B cell (primary cell): Measurements from ENCODE around the gene ADGRD1. TPM values are rescaled to one million over a fixed set of nuclear protein-coding genes. Genes with fewer than 3 reads are reported as not detected.

Experiments used
- ATAC-seq: fragments of 200-7000 bp; cut with Tn5 transposase; one replicate; pipeline ENCODE4 v1.10.0; 2021; ENCODE audit warnings: low read depth, mild to moderate bottlenecking, moderate number of reproducible peaks, moderate library complexity
- CTCF ChIA-PET: fragments of 350-600 bp; sonication (Branson Sonifier 250); formaldehyde crosslinking; loops from one replicate; lab custom pipeline; 2021; ENCODE audit warnings: antibody characterized with exemption, inconsistent platforms; lab: Charles Lee
- POLR2A ChIA-PET: fragments of 350-600 bp; sonication (Branson Sonifier 250); formaldehyde crosslinking; loops from one replicate; lab custom pipeline; 2021; ENCODE audit warnings: antibody characterized with exemption; lab: Charles Lee
- DNase-seq: peaks from one replicate; pipeline ENCODE4 v3.0.0; 2013
- H2AFZ ChIP-seq: 2 replicates; pipeline ENCODE4 v1.6.1; 2012; ENCODE audit warnings: mild to moderate bottlenecking, low read depth, low read length; ENCODE audit not compliant: insufficient read depth, poor library complexity, severe bottlenecking
- H3K27ac ChIP-seq, 2 donors: 1 replicate in 1 of 2; 2 replicates in 1 of 2; pipeline ENCODE4 v1.5.1; 2012 to 2013; ENCODE audit warnings: low read length in 2 of 2, mild to moderate bottlenecking in 2 of 2, moderate library complexity in 1 of 2
- H3K27me3 ChIP-seq, 4 experiments: fragments of 200-600 bp in 1 of 4; sonication (generic) in 1 of 4; replicated peaks in 1 of 4; 1 replicate in 2 of 4; 2 replicates in 2 of 4; pipeline versions ENCODE4 v1.6.1 to v1.7.0; 2013 to 2016; ENCODE audit warnings: low read length in 3 of 4, mild to moderate bottlenecking in 2 of 4, mixed read lengths in 1 of 4, moderate library complexity in 1 of 4; ENCODE audit not compliant: insufficient read depth in 4 of 4, control insufficient read depth in 3 of 4; ENCODE audit errors: control extremely low read depth in 1 of 4
- H3K36me3 ChIP-seq, 2 experiments: replicated peaks in 1 of 2; 1 replicate in 1 of 2; 2 replicates in 1 of 2; pipeline versions ENCODE4 v1.6.1 to v1.7.1; 2013; ENCODE audit warnings: low read length in 1 of 2; ENCODE audit not compliant: insufficient read depth in 2 of 2, control insufficient read depth in 1 of 2; ENCODE audit errors: control extremely low read depth in 1 of 2, extremely low read depth in 1 of 2
- H3K4me1 ChIP-seq, 2 donors: fragments of 200-600 bp in 1 of 2; sonication (generic) in 1 of 2; 1 replicate in 1 of 2; 2 replicates in 1 of 2; pipeline versions ENCODE4 v1.5.1 to v1.6.1; 2013 to 2017; ENCODE audit warnings: low read length in 2 of 2; ENCODE audit not compliant: control insufficient read depth in 2 of 2, insufficient read depth in 2 of 2
- H3K4me2 ChIP-seq: replicated peaks from 2 replicates; pipeline ENCODE3; 2012; ENCODE audit warnings: mild to moderate bottlenecking, low read depth, low read length; ENCODE audit not compliant: poor library complexity, severe bottlenecking
- H3K4me3 ChIP-seq, 5 experiments: fragments of 200-600 bp in 1 of 5; sonication (generic) in 1 of 5; 1 replicate in 3 of 5; 2 replicates in 2 of 5; pipeline versions ENCODE4 v1.5.1 to v1.7.0; 2011 to 2016; ENCODE audit warnings: low read length in 4 of 5, mild to moderate bottlenecking in 4 of 5, low read depth in 2 of 5, control low read depth in 1 of 5, moderate library complexity in 1 of 5; ENCODE audit not compliant: insufficient read depth in 1 of 5; ENCODE audit errors: control extremely low read depth in 1 of 5, extremely low read depth in 1 of 5
- H3K79me2 ChIP-seq: fragments of 200-600 bp; sonication (generic); one replicate; pipeline ENCODE4 v1.6.0; 2016; ENCODE audit warnings: low read length; ENCODE audit not compliant: control insufficient read depth, insufficient read depth
- H3K9ac ChIP-seq: fragments of 200-600 bp; sonication (generic); 2 replicates; pipeline ENCODE4 v1.6.1; 2017; ENCODE audit warnings: mild to moderate bottlenecking, low read length, moderate library complexity
- H3K9me3 ChIP-seq, 3 donors: one replicate each; pipeline versions ENCODE4 v1.6.1 to v1.7.1; 2013; ENCODE audit warnings: low read length in 2 of 3; ENCODE audit not compliant: control insufficient read depth in 2 of 3, insufficient read depth in 1 of 3; ENCODE audit errors: control extremely low read depth in 1 of 3
- H4K20me1 ChIP-seq: 2 replicates; pipeline ENCODE4 v1.6.0; 2012; ENCODE audit warnings: mild to moderate bottlenecking, low read length; ENCODE audit not compliant: insufficient read depth, control insufficient read depth, poor library complexity, severe bottlenecking
- H3K27ac Mint-ChIP-seq: one replicate; pipeline ENCODE4 v1.8.0; 2021; ENCODE audit warnings: mixed read lengths
- H3K27me3 Mint-ChIP-seq: one replicate; pipeline ENCODE4 v1.8.0; 2021; ENCODE audit warnings: mixed read lengths
- H3K4me1 Mint-ChIP-seq: one replicate; pipeline ENCODE4 v1.8.0; 2021; ENCODE audit warnings: mixed read lengths
- H3K4me3 Mint-ChIP-seq: one replicate; pipeline ENCODE4 v1.8.0; 2021; ENCODE audit warnings: mixed read lengths
- H3K9me3 Mint-ChIP-seq: one replicate; pipeline ENCODE4 v1.8.0; 2022; ENCODE audit warnings: mixed read lengths; ENCODE audit not compliant: insufficient read depth
- CTCF ChIP-seq: fragments of 200-600 bp; IDR thresholded peaks from one replicate; pipeline ENCODE4 v1.8.0; 2022; ENCODE audit warnings: antibody characterized with exemption, mild to moderate bottlenecking
- EZH2 ChIP-seq: IDR thresholded peaks from 2 replicates; pipeline ENCODE4 v1.6.1; 2012; ENCODE audit warnings: borderline replicate concordance, low read depth, mild to moderate bottlenecking, moderate library complexity, low read length; ENCODE audit not compliant: insufficient read depth, poor library complexity, severe bottlenecking
- WGBS: methylation state at CpG from one replicate; pipeline ENCODE4 v1.1.5; 2013; ENCODE audit warnings: missing lambda C conversion rate; ENCODE audit not compliant: insufficient coverage; 5-methylcytosine and 5-hydroxymethylcytosine counted together
- intact Hi-C: fragments of 100-400 bp; cut with micrococcal nuclease; formaldehyde crosslinking; loops from one replicate; pipeline ENCODE4 v1.10.0; 2022
- polyA plus RNA-seq: library from polyadenylated mRNA; depleted of rRNA; stranded (reverse); fragments of >200 nt; gene quantifications from 2 replicates; pipeline ENCODE4 v1.2.3, GENCODE V29; 2012
- total RNA-seq, 2 donors: library from RNA; stranded (reverse); fragments of 120-200 nt in 1 of 2; gene quantifications; 1 replicate in 1 of 2; 2 replicates in 1 of 2; pipeline versions ENCODE4 v1.2.3 to v1.2.4, GENCODE V29; 2013 to 2022

The ADGRD1 gene
- total and polyA plus RNA-seq, 2 donors (not counting 1 experiment from before 2014, with no cell fraction given): 1.1 to 2.2 TPM

GRCh38 chr12:131027264-131027663, 73.6 kb downstream of the ADGRD1 start:
- no peaks in the 10 kb centered on the region for H4K20me1 ChIP-seq
- peaks cover 0 to 2% (median 0%) of the 10 kb centered on the region in 3 donors for H3K9me3 ChIP-seq
- no peak overlapping the region for H3K9ac ChIP-seq
- ChIA-PET POLR2A (no interaction called here), CTCF (no interaction called here)
- no peak overlapping the region for H3K4me3 Mint-ChIP-seq
- no peak overlapping the region for H3K4me2 ChIP-seq
- TF ChIP-seq EZH2 (no peak), CTCF (no peak)
- no peak for ATAC-seq
- WGBS: 95% methylated on average over 5 of the region's 9 CpGs
- H3K4me3 ChIP-seq: no peak overlapping the region
- H3K27me3 ChIP-seq: peaks cover 0 to 2% (median 0%) of the 10 kb centered on the region in 4 experiments
- H3K36me3 ChIP-seq: no peaks in the 10 kb centered on the region
- no peaks in the 10 kb centered on the region for H3K9me3 Mint-ChIP-seq
- H3K27me3 Mint-ChIP-seq: peaks cover 7% of the 10 kb centered on the region
- H3K4me1 Mint-ChIP-seq: no peaks in the 10 kb centered on the region
- DNase-seq: no peak
- peaks cover 6 to 7% of the 10 kb centered on the region in 2 donors for H3K4me1 ChIP-seq
- intact Hi-C loops: no loop called here
- H3K27ac Mint-ChIP-seq: no peak overlapping the region
- H3K27ac ChIP-seq: no peak overlapping the region
- no peak overlapping the region for H2AFZ ChIP-seq
- H3K79me2 ChIP-seq: no peaks in the 10 kb centered on the region

GRCh38 chr12:131027876-131028586, 74.3 kb downstream of the ADGRD1 start:
- Histone ChIP-seq H3K4me2 (no peak overlapping the region), H2AFZ (no peak overlapping the region), H3K79me2 (no peaks in the 10 kb centered on the region), H3K9ac (no peak overlapping the region), H3K27ac (no peak overlapping the region), H3K27me3 (peaks cover 0 to 2% (median 0%) of the 10 kb centered on the region in 4 experiments), H3K4me3 (no peak overlapping the region), H4K20me1 (no peaks in the 10 kb centered on the region), H3K36me3 (no peaks in the 10 kb centered on the region), H3K9me3 (peaks cover 0 to 8% (median 0%) of the 10 kb centered on the region in 3 donors), H3K4me1 (peaks cover 6 to 7% of the 10 kb centered on the region in 2 donors)
- intact Hi-C loops: no loop called here
- ATAC-seq (no peak), DNase-seq (no peak)
- CTCF ChIA-PET: no interaction called here
- Mint-ChIP-seq H3K27ac (no peak overlapping the region), H3K4me3 (no peak overlapping the region), H3K27me3 (peaks cover 7% of the 10 kb centered on the region), H3K4me1 (no peaks in the 10 kb centered on the region), H3K9me3 (no peaks in the 10 kb centered on the region)
- POLR2A ChIA-PET: no interaction called here
- TF ChIP-seq CTCF: no peak
- TF ChIP-seq EZH2: no peak
- WGBS: 90% methylated on average over 18 of the region's 20 CpGs
